Osteoblast (primary cell): ENCODE data around the gene ADCY2. TPM values are rescaled to one million over a fixed set of nuclear protein-coding genes. Genes with fewer than 3 reads are reported as not detected.

Experiments used
- DNase-seq: peaks from one replicate; pipeline ENCODE4 v3.0.0; 2011; ENCODE audit warnings: low spot score, mixed read lengths; ENCODE audit not compliant: insufficient read length; ENCODE audit errors: missing footprints
- H2AFZ ChIP-seq: 2 replicates; pipeline ENCODE4 v1.6.0; 2011; ENCODE audit warnings: mild to moderate bottlenecking, low read length
- H3K27ac ChIP-seq: 2 replicates; pipeline ENCODE4 v1.5.1; 2011; ENCODE audit warnings: mild to moderate bottlenecking, low read depth, low read length, moderate library complexity
- H3K27me3 ChIP-seq: 2 replicates; pipeline ENCODE4 v1.6.0; 2012; ENCODE audit warnings: mild to moderate bottlenecking, control low read depth, inconsistent platforms, low read length, moderate library complexity; ENCODE audit not compliant: insufficient read depth
- H3K36me3 ChIP-seq: 2 replicates; pipeline ENCODE4 v1.5.1; 2011; ENCODE audit warnings: mild to moderate bottlenecking, low read length, control low read depth, moderate library complexity; ENCODE audit not compliant: insufficient read depth
- H3K4me1 ChIP-seq: 2 replicates; pipeline ENCODE4 v1.5.1; 2011; ENCODE audit warnings: mild to moderate bottlenecking, low read length, control low read depth, moderate library complexity; ENCODE audit not compliant: insufficient read depth
- H3K4me2 ChIP-seq: 2 replicates; pipeline ENCODE4 v1.6.0; 2011; ENCODE audit warnings: mild to moderate bottlenecking, low read length; ENCODE audit not compliant: insufficient read depth
- H3K4me3 ChIP-seq: fragments of 200-600 bp; sonication (generic); 3 replicates; pipeline ENCODE4 v1.5.1; 2012; ENCODE audit warnings: mild to moderate bottlenecking, low read length, inconsistent platforms; ENCODE audit not compliant: insufficient read depth
- H3K79me2 ChIP-seq: 2 replicates; pipeline ENCODE4 v1.6.0; 2012; ENCODE audit warnings: mild to moderate bottlenecking, low read length, control low read depth, inconsistent platforms; ENCODE audit not compliant: insufficient read depth
- H3K9me3 ChIP-seq: 2 replicates; pipeline ENCODE4 v1.5.1; 2011; ENCODE audit warnings: low read depth, low read length, control low read depth
- H4K20me1 ChIP-seq: 2 replicates; pipeline ENCODE4 v1.6.0; 2012; ENCODE audit warnings: mild to moderate bottlenecking, low read length, control low read depth; ENCODE audit not compliant: insufficient read depth
- CTCF ChIP-seq: IDR thresholded peaks from 2 replicates; pipeline ENCODE4 v1.5.1; 2011; ENCODE audit warnings: mild to moderate bottlenecking, low read depth, low read length, moderate library complexity; ENCODE audit errors: extremely low read depth
- total RNA-seq: library from RNA; depleted of rRNA; stranded (reverse); fragments of >200 nt; gene quantifications from 2 replicates; pipeline ENCODE4 v1.2.3, GENCODE V29; 2012

Gene ADCY2
- total RNA-seq, 1 donor = under 0.01 TPM

GRCh38 chr5:7781899-7782298 is 386.0 kb downstream of the ADCY2 start:
- H3K27me3 ChIP-seq = no peaks in the 10 kb centered on the region

GRCh38 chr5:7784683-7785380 is 388.9 kb downstream of the ADCY2 start:
- Histone ChIP-seq H3K27ac (no peak overlapping the region), H3K4me3 (no peak overlapping the region), H3K27me3 (no peaks in the 10 kb centered on the region), H3K4me2 (no peak overlapping the region), H3K4me1 (no peaks in the 10 kb centered on the region), H3K79me2 (no peaks in the 10 kb centered on the region), H3K9me3 (no peaks in the 10 kb centered on the region), H4K20me1 (no peaks in the 10 kb centered on the region), H2AFZ (no peak overlapping the region), H3K36me3 (no peaks in the 10 kb centered on the region)
- no peak for TF ChIP-seq CTCF
- DNase-seq = no peak

More at GRCh38 chr5:7781899-7782298, 386.0 kb downstream of the ADCY2 start:
- Histone ChIP-seq H2AFZ (no peak overlapping the region), H3K4me1 (no peaks in the 10 kb centered on the region), H3K79me2 (no peaks in the 10 kb centered on the region), H3K36me3 (no peaks in the 10 kb centered on the region), H3K4me2 (no peak overlapping the region), H3K27ac (no peak overlapping the region), H3K9me3 (no peaks in the 10 kb centered on the region), H3K4me3 (no peak overlapping the region), H4K20me1 (no peaks in the 10 kb centered on the region)
- no peak for TF ChIP-seq CTCF
- DNase-seq = peak; percentile 49

- Histone ChIP-seq H4K20me1 (no peaks in the 10 kb centered on the region), H2AFZ (no peak overlapping the region), H3K4me2 (no peak overlapping the region), H3K4me3 (no peak overlapping the region), H3K27me3 (no peaks in the 10 kb centered on the region), H3K4me1 (no peaks in the 10 kb centered on the region), H3K9me3 (no peaks in the 10 kb centered on the region), H3K79me2 (no peaks in the 10 kb centered on the region), H3K27ac (no peak overlapping the region), H3K36me3 (no peaks in the 10 kb centered on the region)
- no peak for DNase-seq
- no peak for TF ChIP-seq CTCF
Measured at GRCh38 chr5:7787770-7788169, 391.8 kb downstream of the ADCY2 start.

- no peak overlapping the region for H3K27ac ChIP-seq
- no peak for TF ChIP-seq CTCF
Measured at GRCh38 chr5:7789567-7789966, 393.6 kb downstream of the ADCY2 start.

More at GRCh38 chr5:7789567-7789966, 393.6 kb downstream of the ADCY2 start:
- Histone ChIP-seq H3K4me3 (no peak overlapping the region), H3K9me3 (no peaks in the 10 kb centered on the region), H3K4me2 (no peak overlapping the region), H3K36me3 (no peaks in the 10 kb centered on the region), H3K79me2 (no peaks in the 10 kb centered on the region), H3K27me3 (no peaks in the 10 kb centered on the region), H2AFZ (no peak overlapping the region), H4K20me1 (no peaks in the 10 kb centered on the region), H3K4me1 (no peaks in the 10 kb centered on the region)
- no peak for DNase-seq
